Measurements from ENCODE around the gene SEPTIN1. TPM values are rescaled to one million over a fixed set of nuclear protein-coding genes. Genes with fewer than 3 reads are reported as not detected.

Gene SEPTIN1
- total RNA-seq, 1 experiment from 2014 or later = 7.6 TPM

DNA sequence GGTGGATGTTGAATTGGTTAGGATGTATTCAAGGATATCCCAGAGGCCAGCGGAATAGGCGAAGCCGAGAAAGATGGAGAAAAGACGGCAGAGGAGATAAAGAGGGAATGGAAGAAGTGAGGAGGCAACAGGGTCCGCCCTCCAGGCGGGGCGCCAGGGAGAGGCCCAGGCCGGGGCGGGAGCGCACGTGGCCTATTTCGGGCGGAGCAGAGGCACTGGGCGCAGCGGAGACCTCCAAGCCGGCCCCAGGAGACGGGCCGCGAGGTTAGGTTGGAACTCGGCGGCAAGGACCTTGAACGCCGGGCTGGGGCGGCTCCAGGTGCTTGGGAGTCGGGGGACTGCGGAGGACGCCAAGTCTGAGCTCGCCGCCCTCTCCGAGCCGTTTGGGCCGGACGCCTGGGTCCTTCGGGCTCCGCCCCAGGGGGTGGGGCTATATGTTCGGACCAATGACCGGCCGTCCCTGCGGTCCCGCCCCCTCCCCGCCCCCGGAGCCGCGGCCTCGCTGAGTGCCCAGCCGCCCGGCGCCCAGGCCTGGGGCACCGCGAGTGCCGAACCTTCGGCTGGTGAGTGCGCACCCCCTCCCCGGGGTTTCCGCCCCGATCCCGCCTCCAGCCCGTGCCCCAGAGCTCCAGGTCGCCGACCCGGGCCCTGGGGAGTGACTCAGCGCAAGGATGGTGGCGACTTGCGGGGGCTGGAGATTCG lies 24.9 kb upstream of the SEPTIN1 start, which contains the start of gene ZNF771:
Gene ZNF771, plus strand, starts transcription at position 505 of the 702 bp plus-strand sequence. CDS start 448 bp downstream, outside the sequence.
- H3K4me2 ChIP-seq = peak within 1 kb of the TSS; percentile 69
- TF ChIP-seq, protein P1, sequence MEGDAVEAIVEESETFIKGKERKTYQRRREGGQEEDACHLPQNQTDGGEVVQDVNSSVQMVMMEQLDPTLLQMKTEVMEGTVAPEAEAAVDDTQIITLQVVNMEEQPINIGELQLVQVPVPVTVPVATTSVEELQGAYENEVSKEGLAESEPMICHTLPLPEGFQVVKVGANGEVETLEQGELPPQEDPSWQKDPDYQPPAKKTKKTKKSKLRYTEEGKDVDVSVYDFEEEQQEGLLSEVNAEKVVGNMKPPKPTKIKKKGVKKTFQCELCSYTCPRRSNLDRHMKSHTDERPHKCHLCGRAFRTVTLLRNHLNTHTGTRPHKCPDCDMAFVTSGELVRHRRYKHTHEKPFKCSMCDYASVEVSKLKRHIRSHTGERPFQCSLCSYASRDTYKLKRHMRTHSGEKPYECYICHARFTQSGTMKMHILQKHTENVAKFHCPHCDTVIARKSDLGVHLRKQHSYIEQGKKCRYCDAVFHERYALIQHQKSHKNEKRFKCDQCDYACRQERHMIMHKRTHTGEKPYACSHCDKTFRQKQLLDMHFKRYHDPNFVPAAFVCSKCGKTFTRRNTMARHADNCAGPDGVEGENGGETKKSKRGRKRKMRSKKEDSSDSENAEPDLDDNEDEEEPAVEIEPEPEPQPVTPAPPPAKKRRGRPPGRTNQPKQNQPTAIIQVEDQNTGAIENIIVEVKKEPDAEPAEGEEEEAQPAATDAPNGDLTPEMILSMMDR (conservative IDR thresholded peaks at IDR 0.05) = no peak
- no peak for TF ChIP-seq EZH2 (IDR thresholded peaks at IDR 0.05; ENCODE audit: low read depth)
- H3K4me1 ChIP-seq (replicated peaks; ENCODE audit: insufficient read depth) = peaks cover 19% of the 10 kb centered on the region
- H3F3A ChIP-seq (ENCODE audit: insufficient read depth, low read depth) = peaks cover 13% of the 10 kb centered on the region; the same call in 1 of the 2 replicates
- ChIA-PET POLR2A (ENCODE audit: unreplicated experiment) (interaction anchor here (0.6 to 1.2 kb wide), 13 partner anchors 9 to 940 kb away, joined by 3 to 16 read pairs (median 4); partner anchors contain the start of genes DCTPP1 and ZNF48), CTCF (interaction anchor here (0.6 to 1.2 kb wide), 3 partner anchors 10 to 199 kb away, joined by 3 read pairs; no protein-coding TSS in a partner anchor)
- H3K9me3 ChIP-seq (ENCODE audit: insufficient read depth, low read depth) = no peaks in the 10 kb centered on the region
- H2AFZ ChIP-seq = peak within 1 kb of the TSS; percentile 92
- intact Hi-C loops (cut with micrococcal nuclease; ENCODE audit: unreplicated experiment) = loop anchor here (1.0 to 5.0 kb wide), 2 partner anchors 30 to 355 kb away; a partner anchor contains a TSS
- H3K36me3 ChIP-seq (ENCODE audit: low read depth) = no peaks in the 10 kb centered on the region
- H3K9me2 ChIP-seq (ENCODE audit: insufficient read depth) = no peaks in the 10 kb centered on the region
- DNase-seq = peak; percentile 72 to 96
- peak within 1 kb of the TSS; percentile 37; the same call in 1 of the 2 replicates for H3K27ac ChIP-seq
- peaks cover 12% of the 10 kb centered on the region; the same call in 1 of the 2 replicates for H3K79me2 ChIP-seq (ENCODE audit: low read depth)
- peak within 1 kb of the TSS; percentile 86 for H3K4me3 ChIP-seq
- H3K27me3 ChIP-seq (ENCODE audit: insufficient read depth, low read depth) = no peaks in the 10 kb centered on the region
- no peaks in the 10 kb centered on the region for H4K20me1 ChIP-seq (ENCODE audit: insufficient read depth)
- BruUV-seq (replicated peaks) = TSS peak; percentile 90

DNA sequence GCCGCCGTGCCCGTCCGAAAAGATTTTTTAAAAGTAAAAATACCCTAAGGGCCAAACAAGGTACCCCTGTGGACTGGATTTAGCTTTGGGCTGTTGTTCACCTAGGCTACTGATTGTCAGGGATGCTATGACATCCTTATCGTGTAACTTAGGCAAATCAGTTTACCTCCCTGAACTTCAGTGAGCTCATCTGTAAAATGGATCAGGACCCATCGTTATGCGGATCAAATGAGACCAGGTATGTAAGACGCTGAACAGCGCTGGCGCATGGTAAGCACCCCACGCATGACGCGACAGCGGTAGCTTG lies 24.4 kb upstream of the SEPTIN1 start:
- no peak for DNase-seq
- Histone ChIP-seq H3K9me2 (ENCODE audit: insufficient read depth) (no peaks in the 10 kb centered on the region), H4K20me1 (ENCODE audit: insufficient read depth) (no peaks in the 10 kb centered on the region), H2AFZ (peak overlapping the region; percentile 92), H3K27ac (no peak overlapping the region), H3K9me3 (ENCODE audit: insufficient read depth, low read depth) (no peaks in the 10 kb centered on the region), H3F3A (ENCODE audit: insufficient read depth, low read depth) (peaks cover 18% of the 10 kb centered on the region; the same call in 1 of the 2 replicates), H3K36me3 (ENCODE audit: low read depth) (no peaks in the 10 kb centered on the region), H3K4me3 (peak overlapping the region; percentile 86; the same call in 1 of the 2 replicates), H3K4me2 (peak overlapping the region; percentile 69), H3K79me2 (ENCODE audit: low read depth) (peaks cover 12% of the 10 kb centered on the region; the same call in 1 of the 2 replicates), H3K27me3 (ENCODE audit: insufficient read depth, low read depth) (no peaks in the 10 kb centered on the region), H3K4me1 (replicated peaks; ENCODE audit: insufficient read depth) (peaks cover 19% of the 10 kb centered on the region)
- BruUV-seq (replicated peaks) = no TSS peak
- ChIA-PET CTCF (interaction anchor here (0.5 to 1.2 kb wide), 2 partner anchors 9 to 11 kb away, joined by 3 to 18 read pairs; no protein-coding TSS in a partner anchor), POLR2A (ENCODE audit: unreplicated experiment) (interaction anchor here (0.6 to 1.2 kb wide), 7 partner anchors 9 to 939 kb away, joined by 3 to 13 read pairs (median 4); no protein-coding TSS in a partner anchor)
- intact Hi-C loops (cut with micrococcal nuclease; ENCODE audit: unreplicated experiment) = loop anchor here (1.0 to 5.0 kb wide), 2 partner anchors 29 to 354 kb away; a partner anchor contains a TSS
- TF ChIP-seq, protein P1 (conservative IDR thresholded peaks at IDR 0.05) = no peak
- TF ChIP-seq EZH2 (IDR thresholded peaks at IDR 0.05; ENCODE audit: low read depth) = no peak

DNA sequence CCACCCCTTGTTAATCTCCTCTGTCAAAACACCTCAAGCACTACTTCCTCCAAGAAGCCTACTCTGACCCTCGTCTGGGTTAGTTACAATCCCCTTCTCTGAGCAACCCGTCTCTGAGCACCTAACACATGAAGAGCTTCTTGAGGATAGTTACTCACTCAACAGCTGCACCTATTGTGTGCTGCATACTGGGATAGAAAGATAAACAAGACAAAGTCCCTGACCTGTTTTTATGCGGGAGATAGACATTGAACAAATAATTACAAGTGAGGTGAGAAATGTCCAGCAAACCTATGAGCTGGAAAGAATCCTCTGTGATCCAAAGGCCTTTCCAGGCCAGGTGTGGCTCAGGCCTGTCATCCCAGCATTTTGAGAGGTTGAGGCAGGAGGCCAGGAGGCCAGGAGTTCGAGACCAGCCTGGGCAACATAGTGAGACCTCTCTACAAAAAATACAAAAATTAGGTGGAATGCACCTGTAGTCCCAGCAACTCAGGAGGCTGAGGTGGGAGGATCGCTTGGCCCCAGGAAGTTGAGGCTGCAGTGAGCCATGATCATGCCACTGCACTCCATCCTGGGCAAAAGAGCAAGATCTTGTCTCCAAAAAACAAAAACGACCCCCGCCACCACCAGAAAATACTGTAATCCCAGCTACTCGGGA lies 19.5 kb upstream of the SEPTIN1 start:
- TF ChIP-seq, protein P1 (conservative IDR thresholded peaks at IDR 0.05) = no peak
- TF ChIP-seq EZH2 (IDR thresholded peaks at IDR 0.05; ENCODE audit: low read depth) = no peak
- CTCF ChIA-PET = interaction anchor here (0.6 kb wide), 3 partner anchors 11 to 312 kb away, joined by 3 to 8 read pairs (median 5); no protein-coding TSS in a partner anchor
- Histone ChIP-seq H2AFZ (no peak overlapping the region), H3F3A (ENCODE audit: insufficient read depth, low read depth) (peaks cover 35% of the 10 kb centered on the region), H3K9me3 (ENCODE audit: insufficient read depth, low read depth) (no peaks in the 10 kb centered on the region), H3K9me2 (ENCODE audit: insufficient read depth) (no peaks in the 10 kb centered on the region), H3K27me3 (ENCODE audit: insufficient read depth, low read depth) (no peaks in the 10 kb centered on the region), H3K79me2 (ENCODE audit: low read depth) (peaks cover 13% of the 10 kb centered on the region), H3K4me1 (replicated peaks; ENCODE audit: insufficient read depth) (peaks cover 7% of the 10 kb centered on the region), H3K27ac (no peak overlapping the region), H3K36me3 (ENCODE audit: low read depth) (no peaks in the 10 kb centered on the region), H4K20me1 (ENCODE audit: insufficient read depth) (no peaks in the 10 kb centered on the region), H3K4me3 (no peak overlapping the region), H3K4me2 (no peak overlapping the region)
- BruUV-seq (replicated peaks) = no TSS peak
- POLR2A ChIA-PET (ENCODE audit: unreplicated experiment) = interaction anchor here (0.6 to 0.7 kb wide), 2 partner anchors 16 to 354 kb away, joined by 3 read pairs; no protein-coding TSS in a partner anchor
- intact Hi-C loops (cut with micrococcal nuclease; ENCODE audit: unreplicated experiment) = no loop called here
- DNase-seq = no peak
